Uterus (tissue), 4 donors: ENCODE data around the gene BMPR1A. TPM values are rescaled to one million over a fixed set of nuclear protein-coding genes. Genes with fewer than 3 reads are reported as not detected.

Experiments used
- DNase-seq, 2 donors: peaks; one replicate each; pipeline ENCODE4 v3.0.0-alpha.2; 2019 to 2020
- H3K27ac ChIP-seq, 2 donors: fragments of 200-600 bp; sonication (generic); 1 replicate in 1 of 2; 2 replicates in 1 of 2; pipeline ENCODE4 v1.5.1; 2016 to 2018
- H3K27me3 ChIP-seq, 2 donors: fragments of 200-600 bp; sonication (generic); one replicate each; pipeline ENCODE4 v1.5.1; 2018 to 2019; ENCODE audit warnings: control low read depth in 1 of 2
- H3K36me3 ChIP-seq, 2 donors: fragments of 200-600 bp; sonication (generic); one replicate each; pipeline ENCODE4 v1.5.1; 2019; ENCODE audit warnings: control low read depth in 1 of 2
- H3K4me1 ChIP-seq, 2 donors: fragments of 200-600 bp; sonication (generic); one replicate each; pipeline ENCODE4 v1.5.1; 2018 to 2019; ENCODE audit warnings: control low read depth in 1 of 2
- H3K4me3 ChIP-seq, 2 donors: fragments of 200-600 bp; sonication (generic); 1 replicate in 1 of 2; 2 replicates in 1 of 2; pipeline ENCODE4 v1.5.1; 2018 to 2019; ENCODE audit warnings: mild to moderate bottlenecking in 1 of 2
- H3K9me3 ChIP-seq, 2 donors: fragments of 200-600 bp; sonication (generic); one replicate each; pipeline ENCODE4 v1.5.1; 2019; ENCODE audit warnings: control low read depth in 1 of 2
- POLR2A ChIP-seq, 2 donors: fragments of 450-650 bp; IDR thresholded peaks; one replicate each; pipeline ENCODE4 v1.6.1; 2016; ENCODE audit warnings: antibody characterized with exemption in 2 of 2, mild to moderate bottlenecking in 1 of 2, moderate library complexity in 1 of 2
- intact Hi-C: fragments of 100-400 bp; cut with DNase I; formaldehyde crosslinking; loops from one replicate; pipeline ENCODE4 v1.15.1; 2023; ENCODE audit warnings: low total_unique reads
- total RNA-seq, 4 donors: library from RNA; depleted of rRNA in 3 of 4; stranded (reverse); fragments of >200 nt in 3 of 4; gene quantifications; one replicate each; pipeline versions ENCODE4 v1.1.0 to v1.2.4, GENCODE V29; 2014 to 2023
- TF ChIP-seq, protein P1 (sequence below), 4 experiments: fragments of 200-600 bp in 2 of 4; fragments of 450-650 bp in 2 of 4; sonication (generic) in 2 of 4; IDR thresholded peaks; one replicate each; pipeline ENCODE4 v1.5.1; 2016 to 2019; ENCODE audit warnings: antibody characterized with exemption in 4 of 4, mild to moderate bottlenecking in 2 of 4, moderate library complexity in 1 of 4
- donor health status: DM: yes; HTN: yes; CAD: no.

Gene BMPR1A
- total RNA-seq, 4 donors from 2014 or later = 27.4 to 175 (median 69.2) TPM

DNA sequence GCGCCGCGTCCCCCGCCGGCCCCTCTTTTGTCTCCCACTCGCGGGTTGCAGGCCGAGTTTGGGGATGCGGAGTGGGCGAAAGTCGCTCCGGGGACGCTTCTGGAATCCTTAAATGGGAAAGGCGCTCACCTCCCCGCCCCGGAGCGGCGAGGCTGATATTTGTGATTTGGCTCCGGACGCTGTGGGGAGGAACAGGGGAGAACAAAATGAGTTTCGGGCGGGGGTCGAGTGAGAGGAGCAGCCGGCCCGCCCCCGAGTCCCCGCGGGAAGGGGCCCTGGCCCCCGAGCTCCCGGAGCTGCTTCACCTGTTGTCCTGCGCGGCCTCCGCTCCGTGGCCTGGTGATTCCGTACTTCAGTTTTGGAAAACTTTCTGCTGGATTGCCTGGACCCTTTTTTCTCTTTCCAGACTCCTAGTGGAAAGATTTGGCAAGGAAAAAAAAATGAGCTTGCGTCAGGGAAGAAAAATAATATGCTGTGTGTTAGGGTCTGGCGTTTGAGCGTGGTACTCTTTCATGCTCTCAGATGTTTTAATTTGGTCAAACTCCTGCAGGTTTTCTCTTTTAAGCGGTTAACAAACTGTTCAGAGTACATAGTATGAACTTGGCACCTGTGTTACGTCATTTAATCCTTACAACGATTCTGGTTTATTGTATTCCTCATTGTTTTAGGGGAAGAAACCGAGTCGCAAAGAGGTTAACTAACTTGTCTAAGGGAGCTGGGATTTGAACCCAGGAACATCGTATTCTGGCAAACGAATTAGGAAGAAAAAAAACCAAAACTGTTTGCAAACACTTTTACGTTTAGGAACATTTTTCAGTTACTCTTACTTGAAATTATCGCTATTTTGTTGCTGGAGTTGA lies 924 bp downstream of the BMPR1A start:
- Histone ChIP-seq H3K4me1 (peaks cover 0 to 12% of the 10 kb centered on the region in 2 donors), H3K9me3 (no peaks in the 10 kb centered on the region), H3K27ac (peak overlapping the region; percentile 99 to 100), H3K4me3 (peak overlapping the region; percentile 53 to 88), H3K27me3 (no peaks in the 10 kb centered on the region), H3K36me3 (no peaks in the 10 kb centered on the region)
- peak; percentile 60 for DNase-seq
- intact Hi-C loops = no loop called here
- TF ChIP-seq, protein P1, sequence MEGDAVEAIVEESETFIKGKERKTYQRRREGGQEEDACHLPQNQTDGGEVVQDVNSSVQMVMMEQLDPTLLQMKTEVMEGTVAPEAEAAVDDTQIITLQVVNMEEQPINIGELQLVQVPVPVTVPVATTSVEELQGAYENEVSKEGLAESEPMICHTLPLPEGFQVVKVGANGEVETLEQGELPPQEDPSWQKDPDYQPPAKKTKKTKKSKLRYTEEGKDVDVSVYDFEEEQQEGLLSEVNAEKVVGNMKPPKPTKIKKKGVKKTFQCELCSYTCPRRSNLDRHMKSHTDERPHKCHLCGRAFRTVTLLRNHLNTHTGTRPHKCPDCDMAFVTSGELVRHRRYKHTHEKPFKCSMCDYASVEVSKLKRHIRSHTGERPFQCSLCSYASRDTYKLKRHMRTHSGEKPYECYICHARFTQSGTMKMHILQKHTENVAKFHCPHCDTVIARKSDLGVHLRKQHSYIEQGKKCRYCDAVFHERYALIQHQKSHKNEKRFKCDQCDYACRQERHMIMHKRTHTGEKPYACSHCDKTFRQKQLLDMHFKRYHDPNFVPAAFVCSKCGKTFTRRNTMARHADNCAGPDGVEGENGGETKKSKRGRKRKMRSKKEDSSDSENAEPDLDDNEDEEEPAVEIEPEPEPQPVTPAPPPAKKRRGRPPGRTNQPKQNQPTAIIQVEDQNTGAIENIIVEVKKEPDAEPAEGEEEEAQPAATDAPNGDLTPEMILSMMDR (IDR thresholded peaks at IDR 0.05) = peak in 3 of 4 experiments; percentile 9 to 45 (median 43)
- no peak for TF ChIP-seq POLR2A (IDR thresholded peaks at IDR 0.05)

DNA sequence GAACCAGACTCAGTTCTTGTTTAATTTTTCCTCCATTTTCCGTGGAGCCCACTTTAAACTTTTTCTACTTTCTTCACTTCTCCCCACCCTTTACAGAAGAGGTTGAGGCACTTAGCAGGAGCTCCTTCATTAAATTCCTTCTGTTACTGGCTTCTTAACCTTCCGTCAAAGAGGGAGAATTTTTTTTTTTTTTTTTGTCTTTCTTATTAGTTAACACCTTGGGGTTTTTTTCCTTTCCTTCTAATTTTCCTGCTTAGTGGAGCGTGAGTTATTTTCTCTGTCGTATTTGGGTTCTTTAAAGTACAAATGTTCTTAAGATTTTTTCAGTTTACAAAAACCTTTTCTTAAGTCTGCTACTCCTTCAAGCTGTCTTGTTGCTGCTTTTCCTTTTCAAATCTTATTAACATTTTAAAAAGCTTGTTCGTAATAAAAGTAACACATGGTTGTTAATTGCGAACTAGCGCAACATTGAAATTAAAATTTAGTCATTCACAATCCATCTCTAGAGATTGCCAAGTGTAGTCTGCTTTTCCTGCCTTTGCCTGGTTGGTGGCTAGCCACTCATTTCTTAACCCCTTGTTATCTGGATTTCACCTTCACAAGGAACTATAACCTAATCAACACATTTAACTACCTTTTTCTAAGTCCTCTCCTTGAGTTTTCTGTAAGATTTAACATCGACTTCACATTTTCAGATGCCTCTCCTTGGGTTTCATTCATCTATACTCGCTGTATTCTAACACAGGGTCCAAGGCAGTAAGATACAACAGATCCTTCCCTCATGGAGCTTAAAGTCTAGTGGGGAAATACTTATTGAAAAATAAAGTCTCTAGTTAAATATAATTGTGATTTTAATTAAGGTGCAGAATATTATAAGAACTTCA lies 2.0 kb downstream of the BMPR1A start:
- Histone ChIP-seq H3K36me3 (no peaks in the 10 kb centered on the region), H3K4me3 (peak overlapping the region; percentile 53 to 88), H3K9me3 (no peaks in the 10 kb centered on the region), H3K27ac (peak overlapping the region; percentile 99 to 100), H3K27me3 (no peaks in the 10 kb centered on the region), H3K4me1 (peaks cover 0 to 12% of the 10 kb centered on the region in 2 donors)
- TF ChIP-seq POLR2A (IDR thresholded peaks at IDR 0.05) = no peak
- TF ChIP-seq, protein P1 (IDR thresholded peaks at IDR 0.05) = no peak
- DNase-seq = no peak
- intact Hi-C loops = no loop called here

DNA sequence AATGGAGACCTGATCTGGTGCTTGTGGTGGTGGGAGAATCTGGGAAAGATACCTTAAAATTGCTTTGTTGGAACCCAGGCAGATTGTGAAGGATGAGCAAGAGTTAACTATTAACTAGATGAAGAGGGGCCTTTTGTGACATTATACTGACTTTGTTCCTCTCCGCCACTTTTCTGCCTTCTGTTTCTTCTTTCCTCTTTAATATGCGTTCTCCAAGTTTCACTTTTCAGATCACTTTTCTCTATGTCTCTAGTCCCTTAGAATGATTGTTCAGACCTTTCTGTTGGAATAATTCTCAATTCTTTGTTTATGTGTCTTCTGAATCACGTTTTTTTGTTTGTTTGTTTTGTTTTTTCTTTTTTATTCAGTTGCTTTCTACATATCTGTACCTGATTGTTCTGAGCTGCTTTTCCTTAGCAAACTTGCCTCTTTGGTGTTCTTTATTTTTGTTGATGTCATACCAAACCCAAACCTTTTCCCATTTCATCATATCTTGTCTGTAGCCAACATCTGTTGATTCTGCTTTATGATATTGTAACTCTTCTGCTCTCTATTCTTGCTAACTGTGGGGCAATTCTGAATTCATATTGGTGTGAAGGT lies 2.8 kb downstream of the BMPR1A start:
- Histone ChIP-seq H3K4me3 (peak overlapping the region in 1 of 2 donors; percentile 88), H3K27me3 (no peaks in the 10 kb centered on the region), H3K27ac (peak overlapping the region; percentile 99 to 100), H3K9me3 (no peaks in the 10 kb centered on the region), H3K4me1 (peaks cover 0 to 12% of the 10 kb centered on the region in 2 donors), H3K36me3 (no peaks in the 10 kb centered on the region)
- TF ChIP-seq, protein P1 (IDR thresholded peaks at IDR 0.05) = no peak
- no peak for TF ChIP-seq POLR2A (IDR thresholded peaks at IDR 0.05)
- intact Hi-C loops = no loop called here
- no peak for DNase-seq

DNA sequence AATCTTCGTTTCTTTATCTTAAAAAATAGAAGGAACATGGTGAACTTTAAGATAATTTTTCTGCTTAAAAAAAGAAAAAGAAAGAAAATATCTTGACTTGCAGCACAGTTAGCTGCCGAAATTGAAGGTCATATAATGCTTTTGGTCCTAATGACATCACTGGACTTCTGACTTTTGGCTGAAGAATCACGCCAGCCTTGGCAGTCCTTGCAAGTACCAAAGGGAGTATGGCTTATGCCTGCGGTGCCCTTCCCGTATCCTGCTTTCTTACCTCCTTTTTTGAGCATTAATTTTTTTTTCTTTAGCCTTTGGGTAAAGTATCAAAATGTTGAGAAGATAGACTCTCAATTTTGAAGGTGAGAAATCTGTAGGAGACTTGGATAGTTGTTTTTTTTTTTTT lies 7.0 kb downstream of the BMPR1A start:
- Histone ChIP-seq H3K27ac (no peak overlapping the region), H3K4me1 (peaks cover 0 to 12% of the 10 kb centered on the region in 2 donors), H3K4me3 (no peak overlapping the region)

More for the DNA sequence above, 7.0 kb downstream of the BMPR1A start:
- intact Hi-C loops = no loop called here
- TF ChIP-seq POLR2A (IDR thresholded peaks at IDR 0.05) = no peak
- TF ChIP-seq, protein P1 (IDR thresholded peaks at IDR 0.05) = no peak
- Histone ChIP-seq H3K36me3 (no peaks in the 10 kb centered on the region), H3K27me3 (no peaks in the 10 kb centered on the region), H3K9me3 (no peaks in the 10 kb centered on the region)
- DNase-seq = no peak
